GM18505 (cell line): ENCODE measurements around the gene CEP72.
"Not testable (repeated sequence)": the region's sequence is repeated elsewhere in the genome, so short reads cannot be mapped to it uniquely, and the experiment has no call there.

Experiments
- ATAC-seq: cut with Tn5 transposase; IDR thresholded peaks from one replicate; pipeline ENCODE4 v1.9.1; 2021; ENCODE audit not compliant: unreplicated experiment
- POLR2A ChIP-seq: IDR thresholded peaks from 4 replicates; pipeline ENCODE4 v1.6.1; 2011; ENCODE audit warnings: borderline replicate concordance; ENCODE audit not compliant: insufficient read depth, insufficient read length; ENCODE audit errors: extremely low read depth

CEP72 gene

DNA sequence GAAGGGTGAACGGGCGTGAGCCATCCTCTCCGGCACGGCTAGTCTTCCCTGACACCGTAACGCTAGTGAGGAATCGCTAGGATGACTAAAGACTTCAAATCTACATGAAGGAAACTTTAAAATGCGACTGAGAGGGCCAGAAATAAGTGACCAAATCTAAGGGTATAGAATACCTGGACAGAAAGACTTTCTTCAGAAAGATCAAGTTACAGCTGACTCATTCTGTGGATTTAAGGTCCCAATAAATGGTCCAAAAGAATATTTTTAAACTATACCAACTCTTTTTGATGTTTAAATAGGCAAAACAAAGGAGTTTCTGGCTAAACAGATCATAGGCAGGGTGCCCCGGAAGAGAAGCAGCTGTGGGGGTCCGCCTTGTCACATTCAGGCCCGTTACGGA lies 38.9 kb upstream of the CEP72 start:
- ATAC-seq = no peak
- TF ChIP-seq POLR2A = no peak

DNA sequence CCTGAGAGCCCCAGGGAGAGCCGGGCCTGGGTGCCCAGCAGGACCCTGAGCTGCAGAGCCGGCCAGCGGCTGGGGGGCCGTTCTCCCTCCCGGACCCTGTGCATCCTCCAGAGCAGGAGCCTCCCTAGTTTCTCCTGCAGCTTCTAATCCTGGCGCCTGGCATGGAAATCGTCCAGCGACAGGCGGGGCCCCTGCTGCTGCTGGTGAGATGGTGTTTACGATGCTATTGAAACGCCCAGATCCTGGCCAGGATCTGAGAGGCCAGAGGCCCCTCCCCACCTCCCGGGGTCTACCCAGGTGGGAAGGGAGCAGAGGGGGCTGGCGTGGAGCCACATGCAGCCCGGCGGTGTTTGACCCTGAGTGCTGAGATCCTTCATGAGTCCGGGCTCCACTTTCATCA lies 38.2 kb upstream of the CEP72 start:
- TF ChIP-seq POLR2A = no peak
- ATAC-seq = no peak

DNA sequence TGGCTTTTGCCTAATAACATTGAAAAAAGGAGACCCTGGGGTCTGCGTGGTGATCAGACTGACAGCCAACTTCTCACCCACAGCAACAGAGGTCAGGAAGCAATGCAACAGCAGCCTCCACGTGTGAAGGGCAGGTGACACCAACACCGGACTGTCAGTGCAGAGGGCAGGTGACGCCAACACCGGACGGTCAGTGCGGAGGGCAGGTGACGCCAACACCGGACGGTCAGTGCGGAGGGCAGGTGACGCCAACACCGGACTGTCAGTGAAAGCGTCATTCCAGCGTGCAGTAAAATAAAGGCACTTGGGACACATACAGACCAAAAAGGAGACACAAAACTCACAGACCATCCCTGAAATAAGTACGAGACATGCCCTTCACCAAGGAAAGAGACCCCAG lies 37.2 kb upstream of the CEP72 start:
- no peak for ATAC-seq
- no peak for TF ChIP-seq POLR2A

DNA sequence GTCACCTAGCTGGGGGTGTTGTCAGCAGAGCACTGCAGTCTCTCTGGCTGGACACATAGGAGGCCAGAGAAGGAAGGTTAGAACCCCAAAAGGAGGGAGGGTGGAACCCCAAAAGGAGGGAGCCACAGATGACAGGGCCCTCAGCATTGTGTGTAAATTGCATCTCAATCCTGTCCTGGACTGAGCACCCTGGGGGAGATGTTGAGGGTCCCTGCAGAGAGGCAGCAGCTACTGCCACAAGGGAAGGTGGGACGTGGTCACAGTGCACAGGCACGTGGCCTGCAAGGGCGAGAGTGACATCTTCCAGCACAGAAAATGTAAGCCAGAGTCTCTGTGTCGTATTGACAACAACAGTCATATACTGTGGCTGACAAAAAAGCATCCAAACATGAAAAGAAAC lies 36.5 kb upstream of the CEP72 start:
- TF ChIP-seq POLR2A = no peak
- ATAC-seq = no peak

DNA sequence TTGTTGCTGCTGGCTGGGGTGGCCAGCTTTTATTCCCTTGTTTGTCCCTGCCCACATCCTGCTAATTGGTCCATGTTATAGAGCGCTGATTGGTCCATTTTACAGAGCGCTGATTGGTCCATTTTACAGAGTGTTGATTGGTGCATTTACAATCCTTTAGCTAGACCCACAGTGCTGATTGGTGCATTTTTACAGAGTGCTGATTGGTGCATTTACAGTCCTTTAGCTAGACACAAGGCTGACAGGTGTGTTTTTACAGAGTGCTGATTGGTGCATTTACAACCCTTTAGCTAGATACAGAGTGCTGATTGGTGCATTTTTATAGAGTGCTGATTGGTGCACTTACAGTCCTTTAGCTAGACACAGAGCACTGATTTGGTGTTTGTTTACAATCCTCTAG lies 34.9 kb upstream of the CEP72 start:
- not testable (repeated sequence) for ATAC-seq

DNA sequence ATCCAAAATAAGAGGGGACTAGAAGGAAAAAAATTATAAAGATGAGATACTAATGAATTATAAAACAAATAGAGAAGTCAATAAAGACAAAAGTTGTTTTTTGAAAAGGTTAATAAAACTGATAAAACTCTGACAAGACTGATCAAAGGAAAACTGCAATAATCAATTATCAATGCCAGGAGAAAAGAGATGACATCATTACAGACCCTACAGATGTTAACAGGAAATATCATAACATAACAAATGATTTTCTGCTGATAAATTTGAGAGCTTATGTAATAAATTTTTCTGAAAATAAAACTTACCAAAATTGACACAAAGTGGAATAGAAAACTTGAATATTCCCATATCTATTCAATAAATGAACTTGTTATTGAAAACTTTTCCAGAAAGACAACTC lies 34.3 kb upstream of the CEP72 start:
- no peak for ATAC-seq

DNA sequence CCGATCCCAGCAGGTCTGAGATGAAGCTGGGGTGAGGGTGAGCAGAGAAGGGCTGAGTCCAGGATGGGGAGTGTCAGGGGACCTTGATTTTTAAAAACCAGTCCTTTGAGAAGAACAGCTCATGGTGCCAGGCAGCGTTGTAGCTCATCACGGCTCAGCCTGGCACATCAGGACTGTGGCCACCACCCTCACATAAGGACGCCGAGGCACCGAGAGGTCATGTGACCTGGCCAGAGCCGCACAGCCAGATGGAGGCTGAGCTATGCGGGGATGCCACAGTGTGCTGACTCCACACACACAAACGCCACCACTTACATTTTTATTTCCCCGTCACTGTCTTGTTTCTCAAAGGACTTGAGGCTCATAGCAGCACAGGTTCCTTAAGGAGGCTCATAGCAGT lies 32.9 kb upstream of the CEP72 start:
- no peak for TF ChIP-seq POLR2A

More for the DNA sequence above, 34.3 kb upstream of the CEP72 start:
- no peak for TF ChIP-seq POLR2A

DNA sequence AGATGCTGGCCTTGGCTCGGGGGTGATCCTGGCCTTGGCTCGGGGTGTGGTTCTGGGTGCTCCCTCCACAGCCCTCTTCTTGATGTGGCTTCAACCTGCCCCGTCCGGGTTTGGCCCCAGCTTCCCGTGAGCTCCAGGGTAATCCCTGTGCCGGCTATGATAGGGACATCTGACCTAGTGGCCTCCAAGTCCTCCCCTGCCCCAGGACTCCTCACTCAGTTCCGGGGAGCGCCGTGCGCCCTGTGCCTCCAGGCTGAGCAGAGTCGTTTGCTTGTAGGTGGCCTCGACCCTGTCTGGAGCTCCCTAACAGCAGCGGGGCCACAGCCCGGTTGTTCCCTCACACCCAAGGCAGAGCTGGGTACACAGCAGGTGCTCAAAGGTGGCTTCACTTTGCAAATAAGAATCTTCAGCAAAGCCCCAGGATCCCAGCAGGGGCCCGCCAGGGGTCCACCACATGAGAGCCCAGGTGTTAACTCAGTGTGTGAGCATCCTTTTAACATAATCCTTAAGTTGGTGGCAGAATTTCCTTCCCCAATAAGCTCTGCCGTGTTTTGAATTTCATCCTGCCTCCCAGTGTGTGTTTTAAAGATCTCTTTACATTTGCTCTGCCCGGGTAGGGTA lies 32.3 kb upstream of the CEP72 start:
- TF ChIP-seq POLR2A = no peak
- ATAC-seq = no peak

More for the DNA sequence above, 32.9 kb upstream of the CEP72 start:
- no peak for ATAC-seq

DNA sequence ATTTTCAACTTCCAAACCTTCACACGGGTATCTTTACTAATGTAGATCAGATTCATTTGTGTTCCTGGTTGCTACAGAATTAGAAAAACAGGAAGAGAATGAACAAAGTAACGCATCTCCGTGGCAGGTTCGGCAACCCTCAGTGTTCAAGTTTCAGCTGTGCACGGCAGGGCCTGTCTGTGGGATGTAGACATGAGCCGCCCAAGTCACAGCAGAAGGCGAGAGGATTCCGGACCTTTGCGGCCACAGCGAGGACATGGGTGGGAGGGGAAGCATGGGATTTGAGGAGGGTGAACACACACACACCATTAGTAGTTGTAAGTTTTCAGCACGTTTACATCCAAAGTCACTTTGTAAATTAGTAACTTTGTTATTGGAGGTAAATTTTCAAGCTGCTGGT lies 31.7 kb upstream of the CEP72 start:
- no peak for TF ChIP-seq POLR2A
- ATAC-seq = no peak

DNA sequence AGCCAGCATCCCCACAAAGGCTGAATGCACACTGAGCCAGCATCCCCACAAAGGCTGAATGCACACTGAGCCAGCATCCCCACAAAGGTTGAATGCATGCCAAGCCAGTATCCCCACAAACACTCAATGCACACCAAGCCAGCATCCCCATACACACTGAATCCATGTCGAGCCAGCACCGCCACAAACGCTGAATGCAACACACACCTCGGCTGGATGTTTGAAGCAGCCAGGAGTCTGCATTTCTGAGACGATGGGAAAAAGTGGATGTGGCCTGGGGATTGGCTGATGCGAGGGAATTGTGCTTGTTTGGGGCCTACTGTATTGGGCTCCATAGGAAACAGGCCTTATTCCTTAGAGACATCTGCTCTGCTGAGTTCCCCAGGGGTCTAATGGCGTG lies 30.9 kb upstream of the CEP72 start:
- TF ChIP-seq POLR2A = no peak
- no peak for ATAC-seq

DNA sequence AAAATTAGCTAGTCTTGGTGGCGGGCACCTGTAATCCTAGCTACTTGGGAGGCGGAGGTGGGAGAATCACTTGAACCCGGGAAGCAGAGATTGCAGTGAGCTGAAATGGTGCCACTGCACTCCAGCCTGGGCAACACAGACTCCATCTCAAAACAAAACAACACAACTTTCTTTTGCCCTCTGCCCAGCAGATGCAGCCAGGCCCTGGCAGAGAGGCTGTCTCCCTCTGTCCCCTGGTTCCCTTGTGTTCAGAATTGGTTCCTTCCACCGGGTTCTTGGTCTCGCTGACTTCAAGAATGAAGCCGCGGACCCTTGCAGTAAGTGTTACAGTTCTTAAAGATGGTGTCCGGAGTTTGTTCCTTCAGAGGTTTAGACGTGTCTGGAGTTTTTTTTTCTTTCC lies 30.2 kb upstream of the CEP72 start:
- no peak for TF ChIP-seq POLR2A
- ATAC-seq = no peak

DNA sequence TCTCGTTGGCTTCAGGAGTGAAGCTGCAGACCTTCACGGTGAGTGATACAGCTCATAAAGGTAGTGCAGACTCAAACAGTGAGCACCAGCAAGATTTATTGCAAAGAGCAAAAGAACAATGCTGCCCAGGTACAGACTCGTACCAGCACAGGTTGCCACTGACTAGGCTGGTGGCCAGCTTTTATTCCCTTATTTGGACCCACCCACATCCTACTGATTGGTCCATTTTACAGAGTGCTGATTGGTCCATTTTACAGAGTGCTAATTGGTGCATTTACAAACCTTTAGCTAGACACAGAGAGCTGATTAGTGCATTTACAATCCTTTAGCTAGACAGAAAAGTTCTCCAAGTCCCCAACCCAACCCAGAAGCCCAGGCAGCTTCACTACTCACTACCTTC lies 29.7 kb upstream of the CEP72 start:
- ATAC-seq = not testable (repeated sequence)

DNA sequence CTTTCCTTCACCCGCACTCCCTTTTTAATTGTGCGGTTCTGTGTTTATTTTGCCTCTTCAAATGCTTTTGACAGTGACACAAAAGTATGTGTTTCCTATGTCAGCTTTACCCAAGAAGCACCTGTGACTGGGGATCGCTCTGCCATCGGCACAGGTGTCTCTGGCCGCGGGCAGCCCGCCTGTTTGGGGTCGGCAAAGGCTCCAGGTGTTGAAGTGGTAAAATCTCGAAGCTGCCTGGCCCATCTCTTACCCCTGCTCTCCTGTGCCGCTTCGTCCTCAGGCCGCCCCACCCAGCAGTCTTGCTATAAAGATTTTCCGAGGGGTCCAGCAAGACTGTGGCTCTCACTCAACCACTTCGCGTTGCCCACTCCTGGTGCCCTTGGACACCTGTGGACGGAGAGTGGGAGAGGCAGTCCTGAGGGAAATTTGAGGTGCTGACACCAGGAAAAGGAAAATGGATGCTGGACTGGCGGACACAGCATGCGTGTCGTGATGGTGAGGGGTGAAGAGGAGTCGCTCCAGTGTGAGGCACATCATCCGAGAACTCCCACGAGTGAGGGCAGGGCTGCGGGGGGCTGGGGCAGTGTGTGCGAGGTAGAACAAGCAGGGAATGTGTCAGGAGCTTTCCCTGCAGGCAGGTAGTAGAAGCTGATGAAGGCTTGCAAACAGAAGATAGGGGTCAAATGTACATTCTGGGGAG lies 29.1 kb upstream of the CEP72 start:
- no peak for ATAC-seq
- no peak for TF ChIP-seq POLR2A

DNA sequence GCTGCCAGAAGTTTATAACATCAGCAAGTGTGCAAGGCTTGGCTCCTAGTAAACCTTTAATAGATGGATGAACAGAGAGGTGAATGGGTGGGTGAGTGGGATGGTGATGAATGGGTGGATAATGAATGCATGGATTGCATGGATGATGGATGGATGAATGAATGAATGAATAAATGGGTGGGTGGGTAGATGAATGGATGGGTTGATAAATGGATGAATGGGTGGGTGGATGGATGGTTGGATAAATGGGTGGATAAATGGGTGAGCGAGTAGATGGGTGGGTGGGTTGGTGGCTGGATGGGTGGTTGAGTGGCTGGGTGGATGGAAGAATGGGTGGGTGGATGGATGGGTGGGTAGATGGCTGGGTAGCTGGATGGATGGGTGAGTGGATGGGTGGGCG lies 28.5 kb upstream of the CEP72 start:
- no peak for TF ChIP-seq POLR2A
- no peak for ATAC-seq

DNA sequence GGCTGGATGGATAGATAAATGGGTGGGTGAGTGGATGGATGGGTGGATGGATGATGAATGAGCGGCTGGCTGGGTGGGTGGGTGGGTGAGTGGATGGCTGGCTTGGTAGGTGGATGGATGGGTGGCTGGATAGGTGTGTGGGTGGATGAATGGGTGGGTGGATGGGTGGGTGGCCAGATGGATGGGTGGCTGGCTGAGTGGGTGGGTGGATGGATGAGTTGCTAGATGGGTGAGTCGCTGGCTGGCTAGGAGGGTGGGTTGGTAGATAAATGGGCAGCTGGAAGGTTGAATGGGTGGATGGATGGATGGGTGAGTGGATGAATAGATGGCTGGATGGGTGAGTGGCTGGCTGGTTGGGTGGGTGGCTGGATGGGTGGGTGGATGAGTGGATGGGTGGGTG lies 27.9 kb upstream of the CEP72 start:
- no peak for TF ChIP-seq POLR2A
- ATAC-seq = no peak
